Peyer's patch (tissue), 4 donors: ENCODE results near the gene PHGDH.
"Not testable (repeated sequence)": the region's sequence is repeated elsewhere in the genome, so short reads cannot be mapped to it uniquely, and the experiment has no call there.

Experiments used
- CTCF ChIP-seq, 6 experiments: fragments of 450-650 bp in 4 of 6; fragments of 200-600 bp in 2 of 6; sonication (generic) in 1 of 6; IDR thresholded peaks; one replicate each; pipeline ENCODE4 v1.5.1; 2017 to 2019; ENCODE audit warnings: antibody characterized with exemption in 6 of 6, mild to moderate bottlenecking in 3 of 6, moderate library complexity in 1 of 6
- POLR2A ChIP-seq, 2 donors: fragments of 450-650 bp; IDR thresholded peaks; one replicate each; pipeline ENCODE4 v1.5.1; 2017; ENCODE audit warnings: antibody characterized with exemption in 2 of 2, mild to moderate bottlenecking in 2 of 2, moderate library complexity in 2 of 2

DNA sequence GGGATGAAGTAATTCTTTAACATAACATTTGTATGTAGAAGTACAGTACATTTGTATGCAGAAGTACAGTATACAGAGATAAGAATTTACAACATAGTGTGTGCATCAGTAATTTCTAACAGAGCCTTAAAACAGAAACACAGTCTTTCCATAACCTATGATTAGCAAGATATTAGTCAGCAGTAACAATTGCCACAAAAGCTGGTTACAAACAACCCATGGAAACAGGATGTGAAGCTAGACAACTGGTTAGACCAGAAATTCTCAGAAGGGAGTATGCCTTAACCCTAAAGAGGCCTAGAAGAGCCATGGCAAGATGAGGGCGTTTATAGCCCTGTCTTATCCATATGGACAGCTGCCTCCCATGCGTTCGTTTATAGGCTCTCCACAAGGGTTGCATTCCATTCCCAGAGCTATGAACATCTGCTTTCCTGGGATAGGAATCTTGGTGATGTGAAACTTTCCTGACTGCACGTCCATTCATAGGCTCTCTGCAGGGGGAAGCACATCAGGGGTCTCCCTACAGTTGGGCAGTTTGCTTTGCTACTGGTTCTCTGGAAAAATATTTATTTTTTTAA lies 74.8 kb downstream of the PHGDH start:
- not testable (repeated sequence) for TF ChIP-seq CTCF, POLR2A (IDR thresholded peaks at IDR 0.05)
